ENCODE results near the gene SLC1A1. TPM values are rescaled to one million over a fixed set of nuclear protein-coding genes. Genes with fewer than 3 reads are reported as not detected.

Gene SLC1A1
- total RNA-seq, 1 experiment from 2014 or later: 8.5 TPM

DNA sequence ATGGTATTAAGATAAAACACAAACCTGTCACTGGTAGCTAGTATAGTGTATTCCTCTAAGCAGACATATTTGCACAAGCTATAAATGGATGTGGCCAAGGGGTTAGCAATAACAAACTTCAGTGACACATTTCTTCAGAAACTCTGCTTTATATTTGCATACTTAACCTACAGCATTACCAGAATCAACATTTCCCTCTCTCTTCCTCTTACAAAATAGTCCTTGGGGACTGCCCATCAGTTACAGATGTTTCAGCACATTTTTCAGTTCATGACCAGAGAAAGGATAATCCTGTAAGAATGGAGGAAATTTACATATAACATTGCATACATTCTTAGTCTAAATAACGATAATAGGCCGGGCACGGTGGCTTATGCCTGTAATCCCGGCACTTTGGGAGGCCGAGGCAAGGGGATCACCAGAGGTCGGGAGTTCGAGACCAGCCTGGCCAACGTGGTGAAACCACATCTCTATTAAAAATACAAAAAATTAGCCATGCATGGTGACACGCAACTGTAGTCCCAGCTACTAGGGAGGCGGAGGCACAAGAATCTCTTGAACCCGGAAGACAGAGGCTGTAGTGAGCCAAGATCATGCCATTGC lies 25.3 kb upstream of the SLC1A1 start (continued):
- TF ChIP-seq, protein P1, sequence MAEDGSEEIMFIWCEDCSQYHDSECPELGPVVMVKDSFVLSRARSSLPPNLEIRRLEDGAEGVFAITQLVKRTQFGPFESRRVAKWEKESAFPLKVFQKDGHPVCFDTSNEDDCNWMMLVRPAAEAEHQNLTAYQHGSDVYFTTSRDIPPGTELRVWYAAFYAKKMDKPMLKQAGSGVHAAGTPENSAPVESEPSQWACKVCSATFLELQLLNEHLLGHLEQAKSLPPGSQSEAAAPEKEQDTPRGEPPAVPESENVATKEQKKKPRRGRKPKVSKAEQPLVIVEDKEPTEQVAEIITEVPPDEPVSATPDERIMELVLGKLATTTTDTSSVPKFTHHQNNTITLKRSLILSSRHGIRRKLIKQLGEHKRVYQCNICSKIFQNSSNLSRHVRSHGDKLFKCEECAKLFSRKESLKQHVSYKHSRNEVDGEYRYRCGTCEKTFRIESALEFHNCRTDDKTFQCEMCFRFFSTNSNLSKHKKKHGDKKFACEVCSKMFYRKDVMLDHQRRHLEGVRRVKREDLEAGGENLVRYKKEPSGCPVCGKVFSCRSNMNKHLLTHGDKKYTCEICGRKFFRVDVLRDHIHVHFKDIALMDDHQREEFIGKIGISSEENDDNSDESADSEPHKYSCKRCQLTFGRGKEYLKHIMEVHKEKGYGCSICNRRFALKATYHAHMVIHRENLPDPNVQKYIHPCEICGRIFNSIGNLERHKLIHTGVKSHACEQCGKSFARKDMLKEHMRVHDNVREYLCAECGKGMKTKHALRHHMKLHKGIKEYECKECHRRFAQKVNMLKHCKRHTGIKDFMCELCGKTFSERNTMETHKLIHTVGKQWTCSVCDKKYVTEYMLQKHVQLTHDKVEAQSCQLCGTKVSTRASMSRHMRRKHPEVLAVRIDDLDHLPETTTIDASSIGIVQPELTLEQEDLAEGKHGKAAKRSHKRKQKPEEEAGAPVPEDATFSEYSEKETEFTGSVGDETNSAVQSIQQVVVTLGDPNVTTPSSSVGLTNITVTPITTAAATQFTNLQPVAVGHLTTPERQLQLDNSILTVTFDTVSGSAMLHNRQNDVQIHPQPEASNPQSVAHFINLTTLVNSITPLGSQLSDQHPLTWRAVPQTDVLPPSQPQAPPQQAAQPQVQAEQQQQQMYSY (CRISPR knock-in tag; IDR thresholded peaks at IDR 0.05): no peak

GRCh38 chr9:4465910-4466309 lies 24.4 kb upstream of the SLC1A1 start:
- ATAC-seq: no peak
- Mint-ChIP-seq H3K9me3 (peaks cover 34% of the 10 kb centered on the region), H3K4me1 (0 out of 2 replicates have a peak, but pooled peaks cover 2% of the 10 kb centered on the region), H3K4me3 (no peak overlapping the region), H3K36me3 (peaks cover 15% of the 10 kb centered on the region), H3K27ac (no peak overlapping the region), H3K27me3 (ENCODE audit: low read depth) (no peaks in the 10 kb centered on the region; the same call in 1 of the 2 replicates)
- POLR2A ChIA-PET: no interaction called here
- TF ChIP-seq ZNF263 (CRISPR knock-in tag; IDR thresholded peaks at IDR 0.05; ENCODE audit: low read depth): no peak
- TF ChIP-seq, protein P2, sequence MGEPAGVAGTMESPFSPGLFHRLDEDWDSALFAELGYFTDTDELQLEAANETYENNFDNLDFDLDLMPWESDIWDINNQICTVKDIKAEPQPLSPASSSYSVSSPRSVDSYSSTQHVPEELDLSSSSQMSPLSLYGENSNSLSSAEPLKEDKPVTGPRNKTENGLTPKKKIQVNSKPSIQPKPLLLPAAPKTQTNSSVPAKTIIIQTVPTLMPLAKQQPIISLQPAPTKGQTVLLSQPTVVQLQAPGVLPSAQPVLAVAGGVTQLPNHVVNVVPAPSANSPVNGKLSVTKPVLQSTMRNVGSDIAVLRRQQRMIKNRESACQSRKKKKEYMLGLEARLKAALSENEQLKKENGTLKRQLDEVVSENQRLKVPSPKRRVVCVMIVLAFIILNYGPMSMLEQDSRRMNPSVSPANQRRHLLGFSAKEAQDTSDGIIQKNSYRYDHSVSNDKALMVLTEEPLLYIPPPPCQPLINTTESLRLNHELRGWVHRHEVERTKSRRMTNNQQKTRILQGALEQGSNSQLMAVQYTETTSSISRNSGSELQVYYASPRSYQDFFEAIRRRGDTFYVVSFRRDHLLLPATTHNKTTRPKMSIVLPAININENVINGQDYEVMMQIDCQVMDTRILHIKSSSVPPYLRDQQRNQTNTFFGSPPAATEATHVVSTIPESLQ (CRISPR knock-in tag; IDR thresholded peaks at IDR 0.05): no peak
- no peak for TF ChIP-seq PREB (CRISPR knock-in tag; IDR thresholded peaks at IDR 0.05; ENCODE audit: borderline replicate concordance)
- TF ChIP-seq FOXP1 (CRISPR knock-in tag; IDR thresholded peaks at IDR 0.05; ENCODE audit: borderline replicate concordance): no peak
- TF ChIP-seq NR2C2 (CRISPR knock-in tag; IDR thresholded peaks at IDR 0.05): no peak
- no peak for TF ChIP-seq ZNF423 (CRISPR knock-in tag; IDR thresholded peaks at IDR 0.05)
- no peak for TF ChIP-seq ZNF281 (CRISPR knock-in tag; IDR thresholded peaks at IDR 0.05)
- DNase-seq (ENCODE audit: low spot score): no peak
- CTCF ChIA-PET: no interaction called here

- POLR2A ChIA-PET: interaction anchor here (0.6 kb wide), 1 partner anchor 324 kb away, joined by 3 read pairs; no protein-coding TSS in a partner anchor
- CTCF ChIA-PET: no interaction called here
- Mint-ChIP-seq H3K9me3 (peaks cover 12% of the 10 kb centered on the region), H3K4me3 (no peak overlapping the region), H3K27ac (no peak overlapping the region), H3K4me1 (no peaks in the 10 kb centered on the region), H3K27me3 (ENCODE audit: low read depth) (peaks cover 4% of the 10 kb centered on the region; the same call in 1 of the 2 replicates), H3K36me3 (0 out of 2 replicates have a peak, but pooled peaks cover 4% of the 10 kb centered on the region)
- no peak for ATAC-seq
- TF ChIP-seq ARID4B (CRISPR knock-in tag; IDR thresholded peaks at IDR 0.05; ENCODE audit: borderline replicate concordance) (no peak), FOXJ3 (CRISPR knock-in tag; IDR thresholded peaks at IDR 0.05; ENCODE audit: borderline replicate concordance) (no peak), ZNF219 (CRISPR knock-in tag; IDR thresholded peaks at IDR 0.05; ENCODE audit: borderline replicate concordance) (no peak)
- no peak for DNase-seq (ENCODE audit: low spot score)
Measured at GRCh38 chr9:4475301-4475700, 15.0 kb upstream of the SLC1A1 start.
